ENCODE results near the gene HMGCR.

Gene HMGCR

DNA sequence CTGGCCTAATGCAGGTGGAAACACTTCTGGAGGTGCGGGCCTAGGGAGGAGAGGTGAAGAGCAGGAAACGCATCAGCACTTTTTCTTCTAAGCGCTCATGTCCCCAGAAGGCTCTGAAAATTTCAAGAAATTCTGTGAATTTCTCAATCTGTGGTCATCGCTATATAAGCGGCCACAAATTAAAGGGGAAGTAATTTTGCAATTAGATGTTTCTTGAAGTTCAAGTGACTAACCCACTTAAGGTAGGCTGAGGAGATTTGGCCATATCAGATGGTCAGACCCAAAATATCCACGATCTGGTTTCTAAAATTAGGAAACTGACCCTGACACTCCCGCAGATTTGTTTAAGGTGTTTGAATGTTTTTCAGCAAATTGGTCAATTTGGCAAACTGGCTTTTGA, 16.6 kb upstream of the HMGCR start:
- Histone ChIP-seq H3K27me3 (ENCODE audit: control insufficient read depth, low read length) (no peaks in the 10 kb centered on the region), H3K4me1 (ENCODE audit: control insufficient read depth, low read length) (peaks cover 12% of the 10 kb centered on the region), H3K4me3 (ENCODE audit: low read length) (no peak overlapping the region), H3K36me3 (ENCODE audit: control insufficient read depth, low read length) (no peaks in the 10 kb centered on the region), H3K4me2 (ENCODE audit: low read length) (no peak overlapping the region), H3K79me2 (ENCODE audit: control insufficient read depth, low read length) (no peaks in the 10 kb centered on the region), H4K20me1 (ENCODE audit: control insufficient read depth, insufficient read depth, low read depth, low read length) (no peaks in the 10 kb centered on the region), H3F3A (ENCODE audit: control insufficient read depth, insufficient read depth) (no peaks in the 10 kb centered on the region), H3K9me3 (ENCODE audit: control insufficient read depth, insufficient read depth, low read length) (no peaks in the 10 kb centered on the region), H3K9me2 (replicated peaks; ENCODE audit: control insufficient read depth, low read length) (no peaks in the 10 kb centered on the region), H3K27ac (ENCODE audit: low read depth, low read length) (no peak overlapping the region)
- TF ChIP-seq, protein P1, sequence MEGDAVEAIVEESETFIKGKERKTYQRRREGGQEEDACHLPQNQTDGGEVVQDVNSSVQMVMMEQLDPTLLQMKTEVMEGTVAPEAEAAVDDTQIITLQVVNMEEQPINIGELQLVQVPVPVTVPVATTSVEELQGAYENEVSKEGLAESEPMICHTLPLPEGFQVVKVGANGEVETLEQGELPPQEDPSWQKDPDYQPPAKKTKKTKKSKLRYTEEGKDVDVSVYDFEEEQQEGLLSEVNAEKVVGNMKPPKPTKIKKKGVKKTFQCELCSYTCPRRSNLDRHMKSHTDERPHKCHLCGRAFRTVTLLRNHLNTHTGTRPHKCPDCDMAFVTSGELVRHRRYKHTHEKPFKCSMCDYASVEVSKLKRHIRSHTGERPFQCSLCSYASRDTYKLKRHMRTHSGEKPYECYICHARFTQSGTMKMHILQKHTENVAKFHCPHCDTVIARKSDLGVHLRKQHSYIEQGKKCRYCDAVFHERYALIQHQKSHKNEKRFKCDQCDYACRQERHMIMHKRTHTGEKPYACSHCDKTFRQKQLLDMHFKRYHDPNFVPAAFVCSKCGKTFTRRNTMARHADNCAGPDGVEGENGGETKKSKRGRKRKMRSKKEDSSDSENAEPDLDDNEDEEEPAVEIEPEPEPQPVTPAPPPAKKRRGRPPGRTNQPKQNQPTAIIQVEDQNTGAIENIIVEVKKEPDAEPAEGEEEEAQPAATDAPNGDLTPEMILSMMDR (IDR thresholded peaks at IDR 0.05; ENCODE audit: low read depth, low read length, poor library complexity, severe bottlenecking): no peak
- no peak for TF ChIP-seq EZH2phosphoT487 (IDR thresholded peaks at IDR 0.05; ENCODE audit: borderline replicate concordance, low read length)

DNA sequence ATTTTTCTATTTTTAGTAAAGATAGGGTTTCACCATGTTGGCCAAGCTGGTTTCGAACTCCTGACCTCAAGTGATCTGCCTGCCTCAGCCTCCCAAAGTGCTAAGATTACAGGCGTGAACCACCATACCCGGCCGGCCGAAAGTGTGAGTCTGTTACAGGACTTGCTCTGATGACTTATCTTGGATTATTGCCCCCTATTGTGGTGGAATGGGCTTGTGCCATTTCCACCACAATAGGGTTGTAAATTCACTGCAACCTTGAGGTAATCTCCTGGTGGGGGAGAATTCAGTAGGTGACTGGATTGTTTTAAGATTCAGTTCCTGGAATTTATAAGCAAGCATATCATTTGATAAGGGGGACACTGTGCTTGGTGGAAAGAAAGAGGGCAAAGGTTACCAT, 15.0 kb upstream of the HMGCR start:
- Histone ChIP-seq H3K9me3 (ENCODE audit: control insufficient read depth, insufficient read depth, low read length) (no peaks in the 10 kb centered on the region), H3K4me2 (ENCODE audit: low read length) (no peak overlapping the region), H4K20me1 (ENCODE audit: control insufficient read depth, insufficient read depth, low read depth, low read length) (no peaks in the 10 kb centered on the region), H3K27me3 (ENCODE audit: control insufficient read depth, low read length) (no peaks in the 10 kb centered on the region), H3K79me2 (ENCODE audit: control insufficient read depth, low read length) (no peaks in the 10 kb centered on the region), H3K27ac (ENCODE audit: low read depth, low read length) (no peak overlapping the region), H3K4me3 (ENCODE audit: low read length) (no peak overlapping the region), H3K4me1 (ENCODE audit: control insufficient read depth, low read length) (peaks cover 12% of the 10 kb centered on the region), H3K9me2 (replicated peaks; ENCODE audit: control insufficient read depth, low read length) (no peaks in the 10 kb centered on the region), H3K36me3 (ENCODE audit: control insufficient read depth, low read length) (no peaks in the 10 kb centered on the region), H3F3A (ENCODE audit: control insufficient read depth, insufficient read depth) (no peaks in the 10 kb centered on the region)
- no peak for TF ChIP-seq EZH2phosphoT487 (IDR thresholded peaks at IDR 0.05; ENCODE audit: borderline replicate concordance, low read length)
- TF ChIP-seq, protein P1 (IDR thresholded peaks at IDR 0.05; ENCODE audit: low read depth, low read length, poor library complexity, severe bottlenecking): no peak

DNA sequence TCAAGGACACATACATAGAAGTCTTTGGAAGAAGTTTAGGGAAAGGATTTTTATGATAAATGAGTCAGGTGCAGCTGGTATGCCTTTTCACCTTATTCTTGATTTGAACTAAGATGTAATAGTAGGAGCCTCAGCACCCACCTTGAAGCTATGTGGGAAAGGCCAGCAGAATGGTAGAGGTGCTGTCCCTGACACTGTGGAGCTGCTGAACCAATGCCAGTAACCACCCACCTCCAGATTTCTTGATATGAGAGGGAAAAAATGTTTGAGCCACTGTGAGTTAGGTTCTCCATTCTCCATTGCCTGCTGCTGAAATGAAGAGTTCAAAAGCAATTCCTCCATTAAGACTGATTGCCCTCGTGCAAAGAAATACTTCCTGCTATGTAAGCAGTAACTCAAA, 12.2 kb upstream of the HMGCR start:
- no peaks in the 10 kb centered on the region for H3K27me3 ChIP-seq (ENCODE audit: control insufficient read depth, low read length)
- no peaks in the 10 kb centered on the region for H3K36me3 ChIP-seq (ENCODE audit: control insufficient read depth, low read length)
- no peaks in the 10 kb centered on the region for H3K79me2 ChIP-seq (ENCODE audit: control insufficient read depth, low read length)
- no peak overlapping the region for H3K4me3 ChIP-seq (ENCODE audit: low read length)
- H3K27ac ChIP-seq (ENCODE audit: low read depth, low read length): no peak overlapping the region
- H4K20me1 ChIP-seq (ENCODE audit: control insufficient read depth, insufficient read depth, low read depth, low read length): no peaks in the 10 kb centered on the region
- no peaks in the 10 kb centered on the region for H3K9me3 ChIP-seq (ENCODE audit: control insufficient read depth, insufficient read depth, low read length)
- TF ChIP-seq EZH2phosphoT487 (IDR thresholded peaks at IDR 0.05; ENCODE audit: borderline replicate concordance, low read length): no peak
- TF ChIP-seq, protein P1 (IDR thresholded peaks at IDR 0.05; ENCODE audit: low read depth, low read length, poor library complexity, severe bottlenecking): no peak
- no peak overlapping the region for H3K4me2 ChIP-seq (ENCODE audit: low read length)
- H3K4me1 ChIP-seq (ENCODE audit: control insufficient read depth, low read length): peaks cover 1% of the 10 kb centered on the region; the same call in 1 of the 2 replicates
- H3K9me2 ChIP-seq (replicated peaks; ENCODE audit: control insufficient read depth, low read length): no peaks in the 10 kb centered on the region
- H3F3A ChIP-seq (ENCODE audit: control insufficient read depth, insufficient read depth): no peaks in the 10 kb centered on the region

DNA sequence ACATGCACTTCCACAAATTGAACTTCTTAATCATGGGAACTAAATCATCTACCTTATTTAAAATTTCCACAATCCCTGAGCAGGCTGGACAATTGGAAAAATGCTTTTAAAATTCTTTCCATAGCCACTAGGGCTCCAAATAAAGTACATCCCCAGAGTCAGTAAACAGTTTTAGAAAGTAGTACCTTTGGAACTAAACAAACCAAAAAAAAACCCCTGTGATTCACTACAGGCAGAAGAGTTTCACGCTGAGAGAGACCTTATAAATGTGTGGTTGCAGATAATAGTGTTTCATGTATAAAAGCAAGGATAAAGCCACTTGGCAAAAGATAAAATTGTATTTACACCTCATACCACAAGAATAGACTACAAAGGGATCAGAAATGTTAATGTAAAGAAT, 11.8 kb upstream of the HMGCR start:
- H3F3A ChIP-seq (ENCODE audit: control insufficient read depth, insufficient read depth): no peaks in the 10 kb centered on the region
- H3K79me2 ChIP-seq (ENCODE audit: control insufficient read depth, low read length): no peaks in the 10 kb centered on the region
- no peaks in the 10 kb centered on the region for H3K9me2 ChIP-seq (replicated peaks; ENCODE audit: control insufficient read depth, low read length)
- H3K4me1 ChIP-seq (ENCODE audit: control insufficient read depth, low read length): no peaks in the 10 kb centered on the region
- no peaks in the 10 kb centered on the region for H3K9me3 ChIP-seq (ENCODE audit: control insufficient read depth, insufficient read depth, low read length)
- H3K27me3 ChIP-seq (ENCODE audit: control insufficient read depth, low read length): no peaks in the 10 kb centered on the region
- TF ChIP-seq, protein P1 (IDR thresholded peaks at IDR 0.05; ENCODE audit: low read depth, low read length, poor library complexity, severe bottlenecking): no peak
- no peak for TF ChIP-seq EZH2phosphoT487 (IDR thresholded peaks at IDR 0.05; ENCODE audit: borderline replicate concordance, low read length)
- no peaks in the 10 kb centered on the region for H3K36me3 ChIP-seq (ENCODE audit: control insufficient read depth, low read length)
- H3K4me2 ChIP-seq (ENCODE audit: low read length): no peak overlapping the region
- no peak overlapping the region for H3K27ac ChIP-seq (ENCODE audit: low read depth, low read length)
- H3K4me3 ChIP-seq (ENCODE audit: low read length): no peak overlapping the region
- H4K20me1 ChIP-seq (ENCODE audit: control insufficient read depth, insufficient read depth, low read depth, low read length): no peaks in the 10 kb centered on the region

All from DOHH2 (cell line).